OCI-LY1 (cell line): Measurements from ENCODE around the gene SCAF8.

ENCODE experiments used
- H2AFZ ChIP-seq: fragments of 200-600 bp; sonication (generic), shearing (Covaris generic); 2 replicates; pipeline ENCODE4 v1.6.0; 2014; ENCODE audit warnings: antibody characterized with exemption, mild to moderate bottlenecking, low read length
- H3F3A ChIP-seq: fragments of 200-600 bp; sonication (generic), shearing (Covaris generic); 2 replicates; pipeline ENCODE4 v1.6.0; 2014; ENCODE audit warnings: mild to moderate bottlenecking, antibody characterized with exemption, low read length, moderate library complexity; ENCODE audit not compliant: insufficient read depth
- H3K27ac ChIP-seq: fragments of 200-600 bp; sonication (generic); 2 replicates; pipeline ENCODE4 v1.5.1; 2014; ENCODE audit warnings: low read length, mixed run types, mild to moderate bottlenecking, low read depth; ENCODE audit not compliant: poor library complexity, severe bottlenecking
- H3K27me3 ChIP-seq: fragments of 200-600 bp; sonication (generic); 2 replicates; pipeline ENCODE4 v1.6.0; 2014; ENCODE audit warnings: antibody characterized with exemption, mild to moderate bottlenecking, low read length, moderate library complexity; ENCODE audit not compliant: insufficient read depth
- H3K36me3 ChIP-seq: fragments of 200-600 bp; sonication (generic); 2 replicates; pipeline ENCODE4 v1.6.1; 2014; ENCODE audit warnings: mild to moderate bottlenecking, antibody characterized with exemption, low read length, moderate library complexity, mixed read lengths; ENCODE audit not compliant: insufficient read depth
- H3K4me1 ChIP-seq: fragments of 200-600 bp; sonication (generic); 2 replicates; pipeline ENCODE4 v1.5.1; 2014; ENCODE audit warnings: mild to moderate bottlenecking, low read length, moderate library complexity; ENCODE audit not compliant: insufficient read depth, severe bottlenecking
- H3K4me2 ChIP-seq: fragments of 200-600 bp; sonication (generic), shearing (Covaris generic); 2 replicates; pipeline ENCODE4 v1.6.1; 2014; ENCODE audit warnings: low read length
- H3K4me3 ChIP-seq: fragments of 200-600 bp; sonication (generic); 2 replicates; pipeline ENCODE4 v1.5.1; 2014; ENCODE audit warnings: low read length, low read depth, mild to moderate bottlenecking, mixed read lengths; ENCODE audit not compliant: poor library complexity, severe bottlenecking
- H3K79me2 ChIP-seq: fragments of 200-600 bp; shearing (Covaris generic); 2 replicates; pipeline ENCODE4 v1.6.1; 2016; ENCODE audit warnings: mixed run types, low read length, mixed read lengths; ENCODE audit not compliant: insufficient read depth
- H3K9ac ChIP-seq: fragments of 200-600 bp; sonication (generic), shearing (Covaris generic); 2 replicates; pipeline ENCODE4 v1.6.1; 2014; ENCODE audit warnings: mild to moderate bottlenecking, low read length, mixed read lengths
- H3K9me2 ChIP-seq: fragments of 200-600 bp; sonication (generic), shearing (Covaris generic); 2 replicates; pipeline ENCODE4 v1.6.1; 2014; ENCODE audit warnings: low read depth, mild to moderate bottlenecking, low read length, mixed read lengths
- H3K9me3 ChIP-seq: fragments of 200-600 bp; shearing (Covaris generic); 2 replicates; pipeline ENCODE4 v1.6.1; 2014; ENCODE audit warnings: low read length, mixed read lengths
- H4K20me1 ChIP-seq: fragments of 200-600 bp; sonication (generic), shearing (Covaris generic); 2 replicates; pipeline ENCODE4 v1.6.0; 2016; ENCODE audit warnings: mild to moderate bottlenecking, low read length; ENCODE audit not compliant: insufficient read depth
- CTCF ChIP-seq: fragments of 200-600 bp; sonication (generic), shearing (Covaris generic); IDR thresholded peaks from 2 replicates; pipeline ENCODE4 v1.5.1; 2017; ENCODE audit warnings: mild to moderate bottlenecking, antibody characterized with exemption, low read length, moderate library complexity, mixed read lengths
- EZH2 ChIP-seq: fragments of 200-600 bp; sonication (generic), shearing (Covaris generic); IDR thresholded peaks from 2 replicates; pipeline ENCODE4 v1.8.0; 2017; ENCODE audit warnings: borderline replicate concordance, mixed run types, mild to moderate bottlenecking, antibody characterized with exemption, low read length, moderate library complexity, mixed read lengths

The SCAF8 gene

GRCh38 chr6:154726887-154727286, 6.3 kb upstream of the SCAF8 start:
- Histone ChIP-seq H3F3A (no peaks in the 10 kb centered on the region), H3K9me2 (no peaks in the 10 kb centered on the region), H3K4me1 (no peaks in the 10 kb centered on the region), H3K79me2 (no peaks in the 10 kb centered on the region), H3K36me3 (no peaks in the 10 kb centered on the region), H2AFZ (no peak overlapping the region), H3K4me2 (no peak overlapping the region), H3K9me3 (no peaks in the 10 kb centered on the region), H3K4me3 (no peak overlapping the region), H4K20me1 (no peaks in the 10 kb centered on the region), H3K9ac (no peak overlapping the region), H3K27ac (no peak overlapping the region), H3K27me3 (no peaks in the 10 kb centered on the region)
- TF ChIP-seq CTCF (no peak), EZH2 (no peak)

DNA sequence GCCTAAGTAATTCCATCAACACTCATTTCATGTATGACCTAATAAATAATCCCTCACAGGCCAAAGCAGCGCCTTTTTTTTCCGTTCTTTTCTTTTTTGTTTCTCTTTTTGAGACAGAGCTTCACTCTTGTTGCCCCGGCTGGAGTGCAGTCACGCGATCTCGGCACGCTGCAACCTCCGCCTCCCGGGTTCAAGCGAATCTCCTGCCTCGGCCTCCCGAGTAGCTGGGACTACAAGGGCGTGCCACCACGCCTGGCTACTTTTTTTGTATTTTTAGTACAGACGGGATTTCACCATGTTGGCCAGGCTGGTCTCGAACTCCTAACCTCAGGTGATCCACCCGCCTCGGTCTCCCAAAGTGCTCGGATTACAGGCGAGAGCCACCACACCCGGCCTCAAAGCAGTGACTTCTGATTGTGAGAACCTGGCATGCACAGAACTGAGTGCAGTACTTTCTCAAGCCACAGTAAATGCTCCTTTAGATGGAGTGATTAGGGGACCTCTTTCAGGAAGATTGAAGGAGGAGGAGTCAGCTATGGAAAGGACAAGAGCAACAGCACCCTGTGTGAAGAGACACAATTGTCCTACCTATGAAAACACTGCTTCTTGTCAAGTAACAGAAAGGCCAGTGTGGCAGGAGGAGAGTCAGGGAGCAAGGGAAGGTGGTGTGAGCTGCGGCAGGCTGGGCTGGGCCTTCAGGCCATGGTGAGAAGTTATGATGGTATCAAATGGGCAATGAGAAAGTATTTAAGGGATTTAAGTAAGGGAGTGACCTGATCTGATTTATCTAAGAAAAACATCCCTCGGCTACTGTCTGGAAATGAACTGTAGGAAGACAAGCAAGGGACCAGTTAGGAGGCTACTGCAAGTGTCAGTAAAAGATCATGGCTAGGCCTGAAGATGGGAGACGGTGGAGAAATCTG, 1.7 kb upstream of the SCAF8 start:
- no peak overlapping the region for H3K27ac ChIP-seq
- H3K9me2 ChIP-seq = no peaks in the 10 kb centered on the region
- H3K4me3 ChIP-seq = no peak overlapping the region
- H3K79me2 ChIP-seq = peaks cover 26% of the 10 kb centered on the region
- H3K4me1 ChIP-seq = peaks cover 29% of the 10 kb centered on the region
- no peaks in the 10 kb centered on the region for H4K20me1 ChIP-seq
- H3K4me2 ChIP-seq = no peak overlapping the region
- no peaks in the 10 kb centered on the region for H3K36me3 ChIP-seq
- H3F3A ChIP-seq = no peaks in the 10 kb centered on the region
- no peak overlapping the region for H2AFZ ChIP-seq
- TF ChIP-seq CTCF (no peak), EZH2 (no peak)
- H3K9ac ChIP-seq = no peak overlapping the region
- no peaks in the 10 kb centered on the region for H3K27me3 ChIP-seq
- H3K9me3 ChIP-seq = no peaks in the 10 kb centered on the region

DNA sequence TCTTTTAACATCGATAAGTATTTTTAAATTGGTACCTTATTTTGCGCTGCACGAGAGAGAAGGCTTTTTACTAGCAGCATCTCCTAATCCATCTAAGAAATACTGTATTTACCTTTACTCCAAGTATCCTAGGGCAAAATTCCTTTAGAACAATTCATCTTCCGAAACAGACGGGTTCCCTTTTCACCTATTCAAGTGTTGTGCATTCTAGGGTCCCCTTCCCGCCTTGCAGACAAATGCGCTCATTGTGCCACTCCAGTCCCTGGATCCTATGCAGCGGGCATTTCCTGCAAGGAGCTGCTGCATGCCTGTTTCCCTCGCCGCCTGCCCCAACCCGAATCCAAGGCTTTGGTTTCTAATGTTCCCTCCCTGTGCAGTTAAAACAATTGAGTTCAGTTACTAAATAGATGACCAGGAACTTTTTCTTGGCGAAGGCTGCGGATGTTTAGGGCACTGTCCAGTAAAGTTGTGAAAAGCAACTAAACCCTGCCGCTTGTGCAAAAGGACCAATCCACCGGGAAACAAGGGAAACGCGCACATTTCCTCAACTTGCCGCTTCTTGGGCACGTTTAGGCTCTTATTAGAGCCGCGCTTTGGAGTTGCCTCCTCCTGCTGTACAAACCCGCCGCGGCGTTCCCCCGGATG, 556 bp upstream of the SCAF8 start:
- Histone ChIP-seq H3K36me3 (peaks cover 6% of the 10 kb centered on the region), H3K9me3 (no peaks in the 10 kb centered on the region), H3K4me3 (peak overlapping the region; percentile 90), H3K4me1 (peaks cover 40% of the 10 kb centered on the region), H3F3A (no peaks in the 10 kb centered on the region), H3K27me3 (no peaks in the 10 kb centered on the region), H4K20me1 (no peaks in the 10 kb centered on the region), H3K27ac (no peak overlapping the region), H3K9me2 (no peaks in the 10 kb centered on the region), H3K9ac (peak overlapping the region; percentile 89), H2AFZ (peak overlapping the region; percentile 91), H3K79me2 (peaks cover 37% of the 10 kb centered on the region), H3K4me2 (peak overlapping the region; percentile 79)
- no peak for TF ChIP-seq EZH2
- TF ChIP-seq CTCF = no peak
